ENCODE measurements around the gene RMP24.
A peak's percentile ranks its signal among the peaks of the same experiment; 100 is the strongest.
"Not testable (repeated sequence)": the region's sequence is repeated elsewhere in the genome, so short reads cannot be mapped to it uniquely, and the experiment has no call there.

RMP24 gene

GRCh38 chr18:35950628-35950982 is 21.9 kb upstream of the RMP24 start:
- H3K27ac ChIP-seq, result no peak overlapping the region
- peaks cover 0 to 4% of the 10 kb centered on the region in 2 donors for H3K9me3 ChIP-seq
- no peaks in the 10 kb centered on the region for H3K36me3 ChIP-seq
- H3K4me3 ChIP-seq, result peak overlapping the region in 1 of 2 donors; percentile 59
- no peak for DNase-seq (ENCODE audit: low spot score)
- H3K27me3 ChIP-seq, result no peaks in the 10 kb centered on the region
- TF ChIP-seq CTCF (IDR thresholded peaks at IDR 0.05), result peak in 1 of 2 donors; percentile 6
- no peaks in the 10 kb centered on the region for H3K4me1 ChIP-seq

GRCh38 chr18:35953688-35954087 is 18.8 kb upstream of the RMP24 start:
- peaks cover 0 to 4% of the 10 kb centered on the region in 2 donors for H3K9me3 ChIP-seq
- H3K4me3 ChIP-seq, result no peak overlapping the region
- TF ChIP-seq CTCF (IDR thresholded peaks at IDR 0.05), result no peak
- no peaks in the 10 kb centered on the region for H3K36me3 ChIP-seq
- DNase-seq (ENCODE audit: low spot score), result no peak
- H3K27me3 ChIP-seq, result no peaks in the 10 kb centered on the region
- no peak overlapping the region for H3K27ac ChIP-seq
- H3K4me1 ChIP-seq, result no peaks in the 10 kb centered on the region

GRCh38 chr18:35956226-35956625 is 16.3 kb upstream of the RMP24 start:
- H3K36me3 ChIP-seq, result no peaks in the 10 kb centered on the region
- no peak overlapping the region for H3K27ac ChIP-seq
- H3K4me3 ChIP-seq, result no peak overlapping the region
- no peak for DNase-seq (ENCODE audit: low spot score)
- no peaks in the 10 kb centered on the region for H3K4me1 ChIP-seq
- H3K9me3 ChIP-seq, result peaks cover 0 to 11% of the 10 kb centered on the region in 2 donors
- H3K27me3 ChIP-seq, result no peaks in the 10 kb centered on the region
- TF ChIP-seq CTCF (IDR thresholded peaks at IDR 0.05), result no peak

GRCh38 chr18:35962320-35962719 is 10.2 kb upstream of the RMP24 start:
- no peaks in the 10 kb centered on the region for H3K27me3 ChIP-seq
- no peak for DNase-seq (ENCODE audit: low spot score)
- TF ChIP-seq CTCF (IDR thresholded peaks at IDR 0.05), result no peak

GRCh38 chr18:35964319-35964718 is 8.2 kb upstream of the RMP24 start:
- no peak overlapping the region for H3K27ac ChIP-seq
- H3K27me3 ChIP-seq, result no peaks in the 10 kb centered on the region
- peaks cover 0 to 5% of the 10 kb centered on the region in 2 donors for H3K9me3 ChIP-seq
- no peaks in the 10 kb centered on the region for H3K4me1 ChIP-seq
- no peak for DNase-seq (ENCODE audit: low spot score)
- TF ChIP-seq CTCF (IDR thresholded peaks at IDR 0.05), result no peak
- no peaks in the 10 kb centered on the region for H3K36me3 ChIP-seq
- H3K4me3 ChIP-seq, result no peak overlapping the region

More at GRCh38 chr18:35962320-35962719, 10.2 kb upstream of the RMP24 start:
- peaks cover 0 to 6% of the 10 kb centered on the region in 2 donors for H3K9me3 ChIP-seq
- H3K27ac ChIP-seq, result no peak overlapping the region
- H3K4me3 ChIP-seq, result no peak overlapping the region
- H3K4me1 ChIP-seq, result no peaks in the 10 kb centered on the region
- H3K36me3 ChIP-seq, result no peaks in the 10 kb centered on the region

GRCh38 chr18:35967866-35968265 is 4.6 kb upstream of the RMP24 start:
- H3K27me3 ChIP-seq; H3K36me3 ChIP-seq; H3K4me3 ChIP-seq; H3K4me1 ChIP-seq; DNase-seq (ENCODE audit: low spot score); H3K27ac ChIP-seq; H3K9me3 ChIP-seq: not testable (repeated sequence)

Data from right atrium auricular region (tissue), 2 donors.